ENCODE results near the gene TNFSF10.

The TNFSF10 gene

GRCh38 chr3:172516318-172517214 is 6.7 kb downstream of the TNFSF10 start:
- no peak for DNase-seq

- DNase-seq: no peak
Observed at GRCh38 chr3:172515130-172515918, 7.9 kb downstream of the TNFSF10 start.

- DNase-seq: no peak
Observed at GRCh38 chr3:172514678-172515077, 8.6 kb downstream of the TNFSF10 start.

GRCh38 chr3:172513488-172513887 is 9.7 kb downstream of the TNFSF10 start:
- no peak for DNase-seq

GRCh38 chr3:172511783-172512762 is 11.2 kb downstream of the TNFSF10 start:
- peak; percentile 49 for DNase-seq

GRCh38 chr3:172506094-172506493 is 17.1 kb downstream of the TNFSF10 start:
- DNase-seq: no peak

- DNase-seq: no peak
Observed at GRCh38 chr3:172501540-172501939, 21.7 kb downstream of the TNFSF10 start.

GRCh38 chr3:172490198-172490669 is 33.0 kb downstream of the TNFSF10 start:
- DNase-seq: peak; percentile 80

- DNase-seq: no peak
Observed at GRCh38 chr3:172478116-172478515, 45.1 kb downstream of the TNFSF10 start.

- DNase-seq: no peak
Observed at GRCh38 chr3:172476347-172476746, 46.9 kb downstream of the TNFSF10 start.

- no peak for DNase-seq
Observed at GRCh38 chr3:172475703-172476102, 47.5 kb downstream of the TNFSF10 start.

- no peak for DNase-seq
Observed at GRCh38 chr3:172471903-172472302, 51.3 kb downstream of the TNFSF10 start.

- no peak for DNase-seq
Observed at GRCh38 chr3:172470588-172470987, 52.6 kb downstream of the TNFSF10 start.

- no peak for DNase-seq
Observed at GRCh38 chr3:172467170-172467824, 55.9 kb downstream of the TNFSF10 start.

- no peak for DNase-seq
Observed at GRCh38 chr3:172466553-172467130, 56.6 kb downstream of the TNFSF10 start.

- DNase-seq: no peak
Observed at GRCh38 chr3:172465281-172465680, 57.9 kb downstream of the TNFSF10 start.

GRCh38 chr3:172464306-172464705 is 58.9 kb downstream of the TNFSF10 start:
- DNase-seq: no peak

- DNase-seq: no peak
Observed at GRCh38 chr3:172461530-172462138, 61.6 kb downstream of the TNFSF10 start.

- DNase-seq: no peak
Observed at GRCh38 chr3:172456404-172456803, 66.8 kb downstream of the TNFSF10 start.
